HG03108 (cell line): ENCODE measurements around the gene DRC7.

ENCODE experiments used
- ATAC-seq: cut with Tn5 transposase; IDR thresholded peaks from one replicate; pipeline ENCODE4 v1.9.1; 2021; ENCODE audit warnings: moderate library complexity; ENCODE audit not compliant: unreplicated experiment

Gene DRC7

DNA sequence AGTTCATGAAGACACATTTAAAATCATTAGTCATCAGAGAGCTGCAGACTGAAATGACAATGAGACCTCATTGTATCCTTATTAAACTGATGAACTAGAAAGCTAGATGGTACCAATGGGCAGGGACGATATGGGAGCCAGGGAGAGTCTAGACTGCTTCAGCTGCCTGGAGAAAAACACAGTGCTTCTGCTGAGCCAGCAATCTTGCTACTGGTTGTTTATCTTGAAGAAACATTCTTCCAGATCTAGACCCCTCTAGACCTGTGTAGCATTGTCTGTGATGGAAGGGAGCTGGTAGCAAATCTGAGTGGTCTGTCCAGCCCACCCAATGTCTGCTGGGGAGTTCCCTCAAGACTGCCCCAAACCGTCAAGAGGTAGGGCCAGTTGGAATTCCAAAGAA is 2.0 kb upstream of the DRC7 start:
- ATAC-seq = no peak

DNA sequence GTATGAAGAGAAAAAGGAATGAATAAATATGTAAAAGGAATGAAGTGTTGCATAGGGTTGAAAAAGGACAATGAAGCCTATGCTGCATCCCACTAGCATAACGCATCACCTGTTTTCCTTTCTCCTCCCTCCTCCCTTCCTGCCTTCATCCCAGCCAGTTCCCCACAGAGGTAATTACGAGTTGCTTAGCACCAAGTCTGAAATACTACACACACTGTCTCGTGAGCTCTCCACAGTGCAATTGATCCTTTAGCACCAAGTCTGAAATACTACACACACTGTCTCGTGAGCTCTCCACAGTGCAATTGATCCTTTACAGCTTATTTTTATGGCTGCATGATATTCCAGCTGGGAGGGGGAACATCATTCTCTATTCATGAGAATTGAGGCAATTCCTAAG is 1.1 kb upstream of the DRC7 start:
- ATAC-seq = no peak

DNA sequence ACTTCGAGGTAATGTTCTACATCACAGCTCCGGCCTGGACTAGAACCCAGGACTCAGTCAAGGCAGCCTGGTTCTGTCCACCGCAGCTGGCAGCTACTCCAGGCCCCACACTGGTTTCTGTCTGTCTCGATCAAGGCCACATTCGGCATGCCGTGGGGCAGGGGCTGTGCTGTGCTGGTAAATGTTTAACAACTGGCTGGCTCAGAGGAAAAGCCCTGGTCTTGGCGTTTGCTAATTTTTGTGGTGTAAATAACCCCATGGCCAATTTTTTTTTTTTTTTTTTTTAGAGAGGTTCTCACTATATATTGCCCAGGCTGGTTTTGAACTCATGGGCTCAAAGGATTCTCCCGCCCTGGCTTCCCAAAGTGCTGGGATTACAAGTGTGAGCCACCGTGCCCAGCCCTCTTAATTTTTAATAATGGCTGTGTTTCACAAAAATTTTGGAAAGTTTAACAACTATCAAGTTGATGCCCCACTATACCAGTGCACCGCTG is 328 bp upstream of the DRC7 start:
- no peak for ATAC-seq

DNA sequence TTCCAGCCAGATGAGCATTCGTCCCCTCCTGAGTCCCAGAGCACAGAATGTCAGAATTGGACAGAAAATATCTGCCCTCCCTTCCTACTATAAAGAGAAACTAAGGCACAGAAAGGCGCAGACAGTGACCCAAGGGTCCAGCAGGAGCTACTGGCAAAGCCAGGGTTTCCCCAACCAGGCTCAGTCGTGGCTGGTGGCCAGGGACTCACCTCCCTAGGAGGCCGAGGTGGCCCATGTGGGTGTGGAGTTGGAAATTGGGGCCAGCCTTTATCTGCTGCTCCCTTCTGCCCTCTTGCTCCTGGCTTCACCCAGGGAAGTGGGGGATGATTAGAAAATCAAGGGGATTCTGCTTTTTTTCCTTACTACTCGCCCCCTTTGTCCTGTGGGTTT is 1.1 kb downstream of the DRC7 start:
- no peak for ATAC-seq

DNA sequence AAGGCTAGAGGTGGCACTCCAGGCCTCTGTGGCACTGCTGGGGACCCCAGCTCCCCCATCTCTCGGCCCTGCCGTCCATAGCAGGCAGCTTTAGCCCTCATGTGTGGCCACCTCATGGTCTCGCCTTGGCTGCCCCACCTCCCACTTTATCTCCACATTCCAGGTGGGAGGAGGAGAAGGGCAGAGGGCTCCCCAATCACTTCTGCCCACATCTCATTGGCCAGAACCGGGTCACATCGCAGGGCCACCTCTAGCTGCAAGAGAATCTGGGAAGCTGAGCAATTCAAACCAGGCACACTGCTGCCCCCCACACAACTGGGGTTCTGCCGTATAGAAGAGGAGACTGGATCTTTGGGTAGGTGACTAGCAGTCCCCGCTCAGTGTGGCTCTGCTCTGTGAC is 1.6 kb downstream of the DRC7 start:
- no peak for ATAC-seq

DNA sequence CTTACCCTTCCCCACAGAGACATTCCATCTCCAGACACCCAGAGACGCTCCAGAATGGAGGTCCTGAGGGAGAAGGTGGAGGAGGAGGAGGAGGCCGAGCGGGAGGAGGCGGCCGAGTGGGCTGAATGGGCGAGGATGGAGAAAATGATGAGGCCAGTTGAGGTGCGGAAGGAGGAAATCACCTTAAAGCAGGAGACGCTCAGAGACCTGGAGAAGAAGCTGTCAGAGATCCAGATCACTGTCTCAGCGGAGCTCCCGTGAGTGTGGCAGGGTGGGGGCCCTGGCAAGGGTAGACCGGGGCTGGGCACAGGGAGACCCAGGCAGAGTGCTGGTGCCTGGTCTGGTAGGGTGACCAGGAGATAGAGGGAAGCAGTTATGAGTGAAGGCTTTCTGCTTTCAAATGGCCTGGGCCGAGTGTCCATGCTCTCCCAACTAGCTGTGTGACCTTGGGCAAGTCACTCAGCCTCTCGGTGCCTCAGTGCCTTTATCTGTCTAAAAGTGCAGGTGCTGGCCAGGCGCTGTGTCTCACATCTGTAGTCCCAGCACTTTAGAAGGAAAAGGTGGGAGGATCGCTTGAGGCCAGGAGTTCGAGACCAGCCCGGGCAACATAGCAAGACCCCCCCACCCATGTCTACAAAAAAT is 3.4 kb downstream of the DRC7 start:
- no peak for ATAC-seq

DNA sequence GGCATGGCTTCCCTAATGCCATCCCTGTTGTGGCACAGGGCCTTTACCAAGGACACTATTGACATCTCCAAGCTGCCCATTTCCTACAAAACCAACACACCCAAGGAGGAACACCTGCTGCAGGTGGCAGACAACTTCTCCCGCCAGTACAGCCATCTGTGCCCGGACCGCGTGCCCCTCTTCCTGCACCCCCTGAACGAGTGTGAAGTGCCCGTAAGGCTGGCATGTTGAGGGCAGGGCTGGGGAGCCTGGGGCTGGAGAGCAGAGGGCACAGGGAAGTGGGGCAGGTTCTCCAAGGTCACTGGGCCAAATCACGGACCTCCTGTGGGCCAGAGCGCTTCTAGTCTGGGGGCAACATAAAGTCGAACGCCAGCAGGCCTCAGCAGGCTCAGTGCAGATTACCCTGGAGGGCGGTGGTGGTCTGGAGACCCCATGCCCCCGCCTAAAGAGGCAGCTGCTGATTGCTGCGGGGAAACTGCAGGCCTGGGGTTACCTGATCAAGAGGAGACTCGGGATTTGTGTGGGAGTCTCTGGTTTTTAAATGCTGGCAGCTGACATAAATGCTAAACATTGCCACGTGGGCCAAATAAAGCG is 4.3 kb downstream of the DRC7 start:
- ATAC-seq = no peak

DNA sequence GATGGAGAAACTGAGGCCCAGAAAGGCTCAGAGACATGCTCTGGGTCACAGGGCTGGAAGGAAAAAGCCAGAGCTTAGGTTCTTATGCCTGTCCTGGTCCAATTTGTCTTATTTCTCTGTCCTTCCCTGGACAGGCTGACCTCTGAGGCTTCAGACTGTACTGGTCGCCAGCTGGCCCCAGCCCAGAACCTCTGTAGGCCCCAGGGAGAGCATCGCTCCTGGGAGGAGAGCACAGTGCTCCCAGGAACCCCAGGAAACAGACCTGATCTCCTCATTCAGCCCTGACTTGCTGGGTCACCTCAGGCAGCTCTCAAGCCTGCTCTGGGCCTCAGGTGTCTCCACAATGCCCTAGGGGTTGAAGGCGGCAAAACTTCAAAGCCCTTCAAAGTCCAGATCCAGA is 4.9 kb downstream of the DRC7 start:
- ATAC-seq = no peak

DNA sequence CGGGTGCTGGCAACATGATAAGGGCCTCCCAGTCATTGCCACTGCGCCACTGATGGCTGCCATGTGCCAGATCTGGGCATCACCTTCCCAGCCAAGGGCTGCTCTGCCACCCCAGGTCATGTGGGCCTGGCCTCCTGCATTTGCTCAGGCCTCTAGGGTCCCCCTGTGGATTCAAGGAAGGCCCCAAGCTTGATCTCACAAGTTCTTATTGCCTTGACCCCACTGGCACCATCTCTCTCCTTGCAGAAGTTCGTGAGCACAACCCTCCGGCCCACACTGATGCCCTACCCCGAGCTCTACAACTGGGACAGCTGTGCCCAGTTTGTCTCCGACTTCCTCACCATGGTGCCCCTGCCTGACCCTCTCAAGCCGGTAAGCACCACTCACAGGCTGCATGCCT is 5.3 kb downstream of the DRC7 start:
- ATAC-seq = no peak

DNA sequence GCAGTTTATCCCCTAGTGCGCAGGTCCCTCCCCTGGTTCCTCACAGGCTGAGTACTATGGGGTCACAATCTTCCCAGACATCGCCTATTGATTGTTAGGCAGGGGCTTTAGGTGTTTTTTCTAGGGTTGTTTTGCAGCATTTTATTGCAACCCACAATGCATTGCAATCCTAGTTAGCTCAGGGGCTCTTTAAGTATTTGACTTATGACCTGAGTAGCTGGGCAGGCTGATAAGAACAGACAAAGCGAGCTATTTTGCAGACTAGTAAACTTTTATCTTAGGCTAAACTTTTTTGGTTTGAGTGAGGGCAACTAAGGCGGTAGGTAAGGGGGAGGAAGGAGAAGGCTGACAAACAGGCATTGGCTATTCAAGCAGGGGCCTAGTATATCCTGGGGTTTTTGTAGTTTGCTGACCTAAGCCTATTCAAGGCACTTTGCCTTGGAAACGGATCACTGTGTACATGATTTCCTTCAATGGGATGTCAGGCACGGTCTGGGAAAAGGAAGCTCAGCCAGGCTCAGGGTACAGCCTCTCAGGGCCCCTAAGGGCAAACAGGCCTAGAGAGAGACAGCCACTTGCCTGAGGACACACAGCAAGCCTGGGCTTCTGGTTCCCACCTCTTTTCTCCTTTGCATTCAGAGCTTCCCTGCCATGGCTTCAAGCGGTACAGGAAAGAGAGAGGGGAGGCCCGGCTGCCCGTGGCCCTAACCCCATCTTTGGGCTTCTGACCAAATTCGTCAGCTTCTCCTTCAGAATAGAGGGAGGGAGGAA is 6.4 kb downstream of the DRC7 start:
- no peak for ATAC-seq

DNA sequence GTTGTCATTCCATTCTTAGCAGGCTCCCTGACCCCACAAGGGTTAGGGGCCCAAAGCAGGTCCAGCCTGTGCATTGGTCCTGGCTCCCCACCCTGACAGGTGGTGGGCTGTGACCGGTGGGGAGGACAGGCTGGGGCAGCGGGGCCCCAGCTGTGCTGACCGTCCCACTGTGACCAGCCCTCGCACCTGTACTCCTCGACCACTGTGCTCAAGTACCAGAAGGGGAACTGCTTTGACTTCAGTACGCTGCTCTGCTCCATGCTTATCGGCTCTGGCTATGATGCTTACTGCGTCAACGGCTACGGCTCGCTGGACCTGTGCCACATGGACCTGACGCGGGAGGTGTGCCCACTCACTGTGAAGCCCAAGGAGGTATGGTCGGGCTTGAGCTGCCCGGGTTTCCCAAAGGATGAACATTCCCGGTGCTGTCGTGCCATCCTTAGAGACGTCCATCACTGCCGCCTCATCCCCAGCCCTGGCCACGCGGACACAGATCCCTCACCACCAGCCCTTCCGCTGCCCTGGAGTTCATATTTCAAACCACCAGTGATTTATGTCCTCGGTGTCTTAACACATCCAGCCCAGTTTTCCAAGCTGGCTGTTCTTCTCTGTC is 7.3 kb downstream of the DRC7 start:
- ATAC-seq = no peak

DNA sequence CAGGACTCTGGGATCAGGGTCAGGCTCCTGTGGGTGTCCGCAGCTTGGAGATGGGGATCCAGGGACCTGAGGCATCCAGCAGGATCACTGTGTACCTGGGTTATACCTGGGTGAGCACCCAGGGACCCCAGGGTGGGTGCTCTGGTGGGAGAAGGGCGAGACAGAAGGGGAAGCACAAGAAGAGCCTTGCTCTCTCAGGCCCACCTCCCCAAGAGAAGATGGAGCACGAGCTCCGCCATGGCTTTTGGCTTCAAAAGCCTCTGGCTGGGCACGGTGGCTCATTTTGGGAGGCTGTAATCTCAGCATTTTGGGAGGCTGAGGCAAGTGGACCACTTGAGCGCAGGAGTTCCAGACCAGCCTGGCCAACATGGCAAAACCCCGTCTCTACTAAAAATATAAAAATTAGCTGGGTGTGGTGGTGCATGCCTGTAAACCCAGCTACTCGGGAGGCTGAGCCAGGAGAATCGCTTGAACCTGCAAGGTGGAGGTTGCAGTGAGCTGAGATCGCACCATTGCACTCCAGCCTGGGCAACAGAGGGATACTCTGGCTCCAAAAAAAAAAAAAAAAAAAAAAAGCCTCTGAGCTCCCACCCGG is 8.9 kb downstream of the DRC7 start:
- ATAC-seq = no peak

DNA sequence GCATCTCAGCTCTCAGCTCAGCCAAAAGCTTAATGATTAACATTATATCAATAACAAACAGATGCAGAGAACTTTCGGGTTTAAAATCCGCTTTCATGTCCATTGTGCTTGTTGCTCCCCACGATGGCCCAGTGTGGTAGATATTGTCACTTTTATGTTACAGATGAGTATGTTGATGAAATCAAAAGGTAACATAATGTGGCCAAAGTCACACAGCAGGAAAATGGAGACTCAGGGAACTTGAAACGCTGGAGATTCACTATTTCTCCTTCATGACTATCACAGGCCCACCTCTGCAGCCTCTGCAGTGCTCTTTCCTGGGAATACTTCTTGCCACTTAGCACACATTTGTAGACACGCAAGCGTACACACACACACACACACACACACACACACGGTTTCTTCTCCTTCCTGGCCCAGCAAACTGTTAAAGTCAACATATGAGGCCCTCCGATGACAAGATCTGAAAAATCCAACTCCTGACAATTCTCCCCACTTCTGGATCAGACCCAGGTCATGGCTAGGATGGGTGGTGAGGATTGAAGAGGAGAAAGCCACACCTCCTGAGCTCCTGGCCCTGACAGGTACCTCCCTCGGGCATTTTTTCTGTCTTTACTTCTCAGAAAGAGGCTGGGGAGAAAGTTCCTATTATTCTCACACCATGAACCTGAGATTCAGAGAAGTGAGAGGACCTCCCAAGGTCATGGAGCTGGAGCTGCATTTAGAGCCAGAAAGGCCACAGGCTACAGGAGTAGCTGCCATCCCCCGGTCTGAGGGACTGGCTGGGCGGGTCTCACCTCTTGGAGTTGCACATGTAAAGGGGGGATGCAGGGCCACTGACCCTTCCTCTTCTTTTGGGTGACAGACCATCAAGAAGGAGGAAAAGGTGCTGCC is 9.7 kb downstream of the DRC7 start:
- ATAC-seq = no peak

DNA sequence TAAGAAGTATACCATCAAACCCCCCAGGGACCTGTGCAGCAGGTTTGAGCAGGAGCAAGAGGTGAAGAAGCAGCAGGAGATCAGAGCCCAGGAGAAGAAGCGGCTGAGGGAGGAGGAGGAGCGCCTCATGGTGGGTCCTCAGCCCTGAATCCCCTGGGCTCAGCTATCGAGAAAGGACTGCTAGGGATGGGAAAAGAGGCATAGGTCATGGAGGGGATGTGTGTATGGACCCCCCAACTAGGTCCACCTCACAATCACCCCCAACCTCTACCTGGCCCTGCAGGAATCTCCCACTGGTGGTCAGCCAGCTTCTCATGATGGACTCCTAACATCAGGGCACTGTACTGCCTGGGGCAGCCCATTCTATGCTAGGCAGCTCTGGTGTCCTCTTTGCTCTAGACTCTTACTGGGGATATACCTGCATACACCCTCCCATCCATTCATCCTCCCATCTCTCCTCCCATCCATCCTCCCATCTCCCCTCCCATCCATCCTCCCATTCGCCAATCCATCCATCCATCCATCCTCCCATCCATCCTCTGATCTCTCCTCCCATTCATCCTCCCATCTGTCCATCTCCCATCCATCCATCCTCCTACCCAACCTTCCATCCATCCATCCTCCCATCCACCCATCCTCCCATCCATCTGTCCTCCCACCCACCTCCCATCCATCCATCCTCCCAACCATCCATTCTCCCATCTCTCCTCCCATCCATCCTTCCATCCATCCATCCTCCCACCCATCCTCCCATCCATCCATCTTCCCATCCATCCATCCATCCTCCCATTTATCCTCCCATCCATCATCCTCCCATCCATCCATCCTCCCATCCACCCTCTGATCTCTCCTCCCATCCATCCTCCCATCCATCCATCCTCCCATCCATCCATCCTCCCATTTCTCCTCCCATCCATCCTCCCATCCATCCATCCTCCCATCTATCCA is 10.6 kb downstream of the DRC7 start:
- no peak for ATAC-seq

DNA sequence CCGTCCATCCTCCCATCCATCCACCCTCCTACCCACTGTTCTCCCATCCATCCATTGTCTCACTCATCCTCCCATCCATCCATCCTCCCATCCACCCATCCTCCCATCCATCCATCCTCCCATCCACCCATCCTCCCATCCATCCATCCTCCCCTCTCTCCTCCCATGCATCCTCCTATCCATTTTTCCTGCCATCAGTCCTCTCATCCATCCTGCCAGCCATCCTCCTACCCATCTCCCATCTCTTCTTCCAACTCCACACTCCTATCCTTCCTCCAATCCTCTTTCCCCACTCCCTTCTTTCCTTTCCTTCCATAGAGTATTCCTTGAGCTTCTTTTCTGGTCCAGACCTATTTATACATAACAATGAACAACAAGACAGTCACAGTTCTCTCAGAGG is 12.1 kb downstream of the DRC7 start:
- no peak for ATAC-seq

DNA sequence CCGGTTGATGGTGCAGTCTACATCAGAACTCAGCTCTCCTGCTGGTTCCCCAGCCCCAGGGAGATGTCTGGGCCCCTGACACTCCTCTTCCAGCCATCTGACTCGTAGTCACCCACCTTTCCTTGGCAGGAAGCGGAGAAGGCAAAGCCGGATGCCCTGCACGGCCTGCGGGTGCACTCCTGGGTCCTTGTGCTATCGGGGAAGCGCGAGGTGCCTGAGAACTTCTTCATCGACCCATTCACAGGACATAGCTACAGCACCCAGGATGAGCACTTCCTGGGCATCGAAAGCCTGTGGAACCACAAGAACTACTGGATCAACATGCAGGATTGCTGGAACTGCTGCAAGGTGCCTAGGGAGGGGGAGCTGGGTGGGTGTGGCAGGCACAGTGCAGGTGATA is 12.7 kb downstream of the DRC7 start:
- ATAC-seq = no peak

DNA sequence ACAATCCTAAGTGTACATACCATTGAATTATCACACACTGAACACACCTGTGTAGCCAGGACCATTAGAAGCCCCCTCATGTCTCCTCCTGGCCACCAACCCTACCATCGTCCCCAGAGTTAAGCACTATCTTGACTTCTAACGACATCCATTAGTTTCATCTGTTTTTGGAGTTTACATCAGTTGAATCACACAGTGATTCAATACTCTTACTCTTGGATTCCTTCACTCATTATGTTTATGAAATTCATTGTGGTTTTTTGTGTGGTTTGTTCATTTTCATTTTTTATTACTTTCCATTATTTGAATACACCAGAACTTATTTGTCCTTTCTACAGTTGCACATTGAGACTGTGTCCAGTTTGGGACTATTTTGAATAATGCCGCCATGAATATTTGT is 13.6 kb downstream of the DRC7 start:
- ATAC-seq = no peak

DNA sequence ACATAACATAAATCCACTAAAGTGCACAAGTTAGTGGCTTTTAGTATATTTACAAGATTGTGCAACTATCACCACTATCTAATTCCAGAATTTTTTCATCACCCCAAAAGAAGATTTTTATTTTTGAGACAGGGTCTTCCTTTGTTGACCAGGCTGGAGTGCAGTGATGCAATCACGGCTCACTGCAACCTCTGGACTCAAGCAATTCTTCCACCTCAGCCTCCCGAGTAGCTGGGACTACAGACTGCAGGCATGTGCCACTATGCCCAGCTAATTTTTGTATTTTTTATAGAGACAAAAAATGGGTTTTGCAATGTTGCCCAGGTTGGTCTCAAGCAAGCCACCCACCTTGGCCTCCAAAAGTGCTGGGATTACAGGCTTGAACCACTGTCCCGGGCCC is 15.1 kb downstream of the DRC7 start:
- no peak for ATAC-seq

DNA sequence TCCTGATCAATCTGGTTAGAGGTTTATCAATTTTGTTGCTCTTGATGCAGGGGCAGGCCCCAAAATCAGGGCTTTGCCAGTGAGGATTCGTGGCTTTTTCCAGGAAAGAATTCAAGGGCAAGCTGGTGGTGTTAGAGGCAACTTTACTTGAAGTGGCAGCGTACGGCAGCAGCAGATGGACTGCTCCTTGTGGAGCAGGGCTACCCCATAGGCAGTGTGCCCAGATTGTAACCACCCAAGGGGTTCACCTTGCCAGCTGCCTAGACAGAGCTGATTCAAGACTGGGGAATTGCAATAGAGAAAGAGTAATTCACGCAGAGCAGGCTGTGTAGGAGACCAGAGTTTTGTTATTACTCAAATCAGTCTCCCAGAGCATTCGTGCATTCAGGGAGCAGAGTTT is 16.7 kb downstream of the DRC7 start:
- no peak for ATAC-seq
